Urothelium cell line (cell line): ENCODE data around the gene SYCN.
"Not testable (repeated sequence)": the region's sequence is repeated elsewhere in the genome, so short reads cannot be mapped to it uniquely, and the experiment has no call there.

ENCODE experiments used
- DNase-seq: peaks from one replicate; pipeline ENCODE4 v3.0.0; 2011; ENCODE audit warnings: low spot score, mixed read lengths
- FAIRE-seq: peaks from 2 replicates; lab custom pipeline; 2011; peaks lifted over from hg19 to GRCh38; lab: Jason Lieb, UNC

The SYCN gene, protein sequence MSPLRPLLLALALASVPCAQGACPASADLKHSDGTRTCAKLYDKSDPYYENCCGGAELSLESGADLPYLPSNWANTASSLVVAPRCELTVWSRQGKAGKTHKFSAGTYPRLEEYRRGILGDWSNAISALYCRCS

DNA sequence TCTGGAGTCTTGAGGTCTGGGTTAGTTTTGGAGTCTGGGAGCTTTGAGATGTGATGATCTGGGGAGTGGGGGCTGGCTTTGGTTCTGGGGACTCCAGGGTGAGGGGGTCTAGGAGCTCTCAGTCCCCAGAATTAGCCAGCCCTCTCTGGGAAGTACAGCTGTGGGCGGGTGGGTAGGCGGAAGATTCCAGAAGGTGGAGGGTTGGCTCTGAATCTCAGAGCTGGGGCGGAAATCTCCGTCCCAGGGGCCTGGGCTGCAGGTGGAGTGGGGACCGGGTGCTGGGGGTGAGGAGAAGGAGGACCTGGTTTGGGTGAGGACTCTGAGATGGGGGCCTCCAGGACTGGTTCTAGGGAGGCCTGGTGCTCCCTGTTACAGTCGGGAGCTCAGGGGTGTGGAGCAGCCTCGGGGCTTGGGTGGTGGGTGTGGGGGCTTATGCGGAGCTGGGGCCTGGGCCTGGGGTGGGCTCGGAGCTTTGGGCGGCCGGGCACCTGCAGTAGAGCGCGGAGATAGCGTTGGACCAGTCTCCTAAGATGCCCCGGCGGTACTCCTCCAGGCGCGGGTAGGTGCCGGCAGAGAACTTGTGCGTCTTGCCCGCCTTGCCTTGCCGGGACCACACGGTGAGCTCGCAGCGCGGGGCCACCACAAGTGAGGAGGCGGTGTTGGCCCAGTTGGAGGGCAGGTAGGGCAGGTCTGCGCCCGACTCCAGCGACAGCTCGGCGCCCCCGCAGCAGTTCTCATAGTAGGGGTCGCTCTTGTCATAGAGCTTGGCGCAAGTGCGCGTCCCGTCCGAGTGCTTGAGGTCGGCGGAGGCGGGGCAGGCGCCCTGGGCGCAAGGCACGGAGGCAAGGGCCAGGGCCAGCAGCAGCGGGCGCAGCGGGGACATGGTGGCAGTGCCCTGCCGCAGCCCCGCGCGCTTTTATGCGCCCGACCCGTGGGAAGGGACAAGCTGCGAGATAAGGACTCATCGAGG lies at the start of gene SYCN:
TSS of gene SYCN (minus strand) at position 892 of the 970 bp plus-strand sequence. CDS start at position 883, 9 bp downstream.
- DNase-seq (no peak), FAIRE-seq (no peak)

DNA sequence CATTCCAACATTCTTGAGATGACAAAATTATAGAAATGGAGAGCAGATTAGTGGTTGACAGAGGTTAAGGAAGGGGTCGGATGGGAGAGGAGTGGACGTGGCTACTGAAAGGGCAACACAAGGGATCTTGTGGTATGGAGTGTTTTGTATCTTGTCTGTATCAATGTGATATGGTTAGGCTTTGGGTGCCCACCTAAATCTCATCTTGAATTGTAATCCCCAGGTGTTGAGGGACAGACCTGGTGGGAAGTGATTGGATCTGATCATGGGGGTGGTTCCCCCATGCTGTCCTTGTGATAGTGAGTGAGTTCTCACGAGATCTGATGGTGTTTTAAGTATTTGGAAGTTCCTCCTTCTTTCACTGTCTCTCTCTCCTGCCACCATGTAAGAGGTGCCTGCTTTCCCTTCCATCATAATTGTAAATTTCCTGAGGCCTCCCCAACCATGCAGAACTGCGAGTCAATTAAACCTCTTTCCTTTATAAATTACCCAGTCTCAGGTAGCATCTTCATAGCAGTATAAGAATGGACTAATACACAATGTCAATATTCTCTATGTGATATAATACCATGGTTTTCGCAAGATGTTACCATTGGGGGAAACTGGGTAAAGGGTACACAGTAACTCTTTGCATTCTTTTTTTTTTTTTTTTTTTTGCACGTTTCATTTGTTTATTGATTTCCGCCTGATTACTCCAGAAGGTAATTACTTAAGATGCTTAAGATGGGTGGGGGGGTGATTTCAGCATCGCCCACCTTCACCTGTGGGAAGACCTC lies 49.5 kb upstream of the SYCN start:
- DNase-seq (no peak), FAIRE-seq (no peak)

DNA sequence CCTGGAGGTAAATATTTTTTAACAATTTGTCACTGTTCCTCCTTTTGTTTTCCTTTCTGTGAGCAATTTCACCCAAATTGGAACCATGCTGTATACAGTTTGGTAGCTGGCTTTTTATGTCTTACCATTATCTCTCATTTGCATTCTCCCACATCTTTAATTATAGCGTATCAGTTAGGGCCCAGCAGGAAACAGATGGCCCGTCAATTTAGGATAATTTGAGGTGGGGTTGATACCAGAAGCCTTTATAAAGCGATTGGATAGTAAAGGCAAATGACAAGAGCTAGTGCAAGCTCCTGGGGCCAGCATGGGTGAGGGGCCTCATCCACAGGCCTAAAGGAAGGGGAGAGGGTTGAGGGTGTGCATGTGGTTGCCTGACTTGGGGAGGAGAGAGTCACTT lies 48.4 kb upstream of the SYCN start:
- DNase-seq: no peak
- no peak for FAIRE-seq

DNA sequence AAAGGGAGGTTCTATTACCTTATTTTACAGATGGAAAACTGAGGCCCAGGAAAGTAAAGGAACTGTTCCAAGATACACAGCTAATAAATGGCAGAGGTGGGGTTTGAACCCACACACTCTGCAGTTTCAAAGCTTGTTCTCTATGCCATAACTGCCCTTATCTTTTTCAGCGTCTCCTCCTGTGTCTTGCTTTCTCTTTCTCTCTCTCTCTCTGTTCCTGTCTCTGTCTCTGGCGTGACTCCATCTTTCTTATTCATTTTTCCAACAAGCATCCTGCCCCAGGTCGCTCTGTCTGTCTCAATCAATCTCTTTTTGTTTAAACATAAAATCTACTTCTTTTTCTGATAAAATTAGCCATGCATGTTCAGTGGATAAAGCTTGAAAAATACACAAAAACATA lies 47.8 kb upstream of the SYCN start:
- DNase-seq: no peak
- FAIRE-seq: no peak

DNA sequence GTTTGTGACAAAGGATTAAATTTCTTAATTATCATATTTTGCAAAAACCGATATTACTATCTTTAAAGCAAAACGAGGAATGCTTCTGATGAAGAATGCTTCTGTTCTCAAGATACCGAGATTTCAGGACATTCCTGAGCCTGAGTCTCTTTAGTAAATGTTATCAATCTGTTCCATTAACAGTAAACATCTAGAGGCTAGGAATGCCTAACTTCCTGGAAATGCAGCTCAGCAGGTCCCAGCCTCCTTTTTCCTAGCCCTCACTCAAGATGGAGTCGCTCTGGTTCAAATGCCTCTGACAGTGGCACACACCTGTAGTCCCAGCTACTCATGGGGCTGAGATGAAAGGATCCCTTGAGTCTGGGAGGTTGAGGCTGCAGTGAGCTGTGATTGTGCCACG lies 47.0 kb upstream of the SYCN start:
- DNase-seq (no peak), FAIRE-seq (no peak)

DNA sequence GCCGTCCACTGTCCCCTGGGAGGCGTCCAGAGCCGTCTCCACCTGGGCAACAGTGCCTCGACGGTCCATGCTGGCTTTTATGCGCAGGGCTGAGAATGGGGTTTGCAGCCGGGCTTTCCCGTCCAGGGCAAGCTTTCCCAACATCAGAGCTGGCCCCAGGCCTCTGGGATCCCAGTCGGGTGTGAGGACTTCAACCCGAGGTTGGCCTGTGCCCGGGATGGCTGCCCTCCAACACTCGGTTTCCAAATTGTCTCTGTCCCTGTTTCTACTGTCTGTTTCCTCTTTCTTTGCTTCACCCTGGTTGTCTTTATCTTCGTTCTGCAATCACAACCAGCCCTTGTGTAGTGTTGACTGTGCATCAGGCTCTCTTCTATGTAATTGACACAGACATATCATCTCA lies 44.7 kb upstream of the SYCN start, which contains the start of gene IFNL4:
TSS of gene IFNL4 (minus strand) at position 51 of the 400 bp plus-strand sequence.
- DNase-seq (no peak), FAIRE-seq (no peak)

DNA sequence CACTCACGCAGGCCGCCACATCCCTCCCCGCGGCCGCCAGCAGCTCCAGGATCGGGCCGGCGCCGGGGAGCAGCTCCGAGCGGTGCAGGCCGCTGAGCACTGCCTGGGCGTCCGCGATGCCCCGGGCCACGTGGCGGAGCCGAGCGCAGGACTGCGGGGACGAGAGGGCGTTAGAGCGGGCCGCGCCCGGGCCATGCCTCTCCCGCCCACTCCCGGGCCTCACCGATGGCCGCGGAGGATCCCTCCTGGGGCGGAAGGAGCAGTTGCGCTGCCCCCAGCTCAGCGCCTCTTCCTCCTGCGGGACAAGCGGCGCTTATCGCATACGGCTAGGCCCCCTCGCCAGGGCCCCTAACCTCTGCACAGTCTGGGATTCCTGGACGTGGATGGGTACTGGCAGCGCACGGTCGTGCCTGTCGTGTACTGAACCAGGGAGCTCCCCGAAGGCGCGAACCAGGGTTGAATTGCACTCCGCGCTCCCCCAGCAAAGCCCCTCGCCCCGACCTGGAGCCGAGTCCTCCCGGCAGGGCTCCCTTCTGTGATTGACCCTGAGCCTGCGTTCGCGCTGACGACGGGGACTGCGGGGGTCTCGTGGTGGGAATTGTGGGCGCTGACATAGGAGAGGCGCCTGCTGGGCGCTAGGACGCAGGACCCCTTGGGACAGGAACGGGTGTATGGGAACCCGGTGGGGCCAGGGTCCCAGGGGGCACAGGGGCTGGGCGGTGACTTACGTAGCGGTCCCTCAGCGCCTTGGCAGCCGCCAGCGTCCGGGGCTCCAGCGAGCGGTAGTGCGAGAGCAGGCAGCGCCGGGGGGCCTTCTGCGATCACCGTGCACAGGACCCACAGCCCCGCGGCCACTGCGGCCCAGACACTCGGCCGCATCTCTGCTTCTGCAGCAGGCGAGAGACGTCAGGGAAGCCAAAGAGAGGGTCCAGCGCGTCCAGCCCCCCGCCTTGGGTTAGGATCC lies 43.9 kb upstream of the SYCN start:
- no peak for DNase-seq
- FAIRE-seq: no peak

DNA sequence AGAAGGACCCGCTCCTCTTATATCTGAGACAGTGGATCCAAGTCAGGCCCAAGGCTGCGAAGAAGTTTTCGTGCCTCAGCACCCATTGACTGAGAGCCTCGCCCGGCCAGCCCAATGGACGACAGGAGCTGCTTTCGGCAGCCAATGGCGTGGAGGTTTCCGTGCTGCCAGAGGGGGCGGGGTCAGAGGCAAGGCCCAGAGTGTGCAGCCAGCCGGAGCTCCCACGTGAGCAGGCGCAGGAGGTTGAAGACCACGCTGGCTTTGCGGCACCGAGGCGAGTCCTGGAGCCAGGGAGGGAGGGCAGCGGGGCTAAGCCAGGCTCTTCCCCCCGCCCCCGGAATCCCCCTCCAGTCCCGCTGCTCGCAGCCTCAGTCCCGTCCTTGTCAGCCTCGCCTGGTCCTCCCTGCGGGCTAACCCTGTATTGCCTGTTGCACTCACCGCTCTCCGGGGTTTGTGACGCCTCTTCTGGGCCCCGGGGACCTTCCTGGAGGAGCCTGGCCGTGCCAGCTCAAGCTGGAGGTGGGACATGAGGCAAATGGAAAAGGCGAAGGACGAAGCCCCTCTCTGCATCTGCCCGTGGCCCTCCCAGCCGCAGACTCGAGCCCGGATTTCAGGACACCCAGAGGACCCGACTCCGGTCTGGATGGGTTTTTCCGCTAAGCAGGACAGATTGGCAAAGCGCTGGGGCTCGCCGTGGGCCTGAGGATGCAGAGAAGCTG lies 43.0 kb upstream of the SYCN start:
- no peak for DNase-seq
- no peak for FAIRE-seq

DNA sequence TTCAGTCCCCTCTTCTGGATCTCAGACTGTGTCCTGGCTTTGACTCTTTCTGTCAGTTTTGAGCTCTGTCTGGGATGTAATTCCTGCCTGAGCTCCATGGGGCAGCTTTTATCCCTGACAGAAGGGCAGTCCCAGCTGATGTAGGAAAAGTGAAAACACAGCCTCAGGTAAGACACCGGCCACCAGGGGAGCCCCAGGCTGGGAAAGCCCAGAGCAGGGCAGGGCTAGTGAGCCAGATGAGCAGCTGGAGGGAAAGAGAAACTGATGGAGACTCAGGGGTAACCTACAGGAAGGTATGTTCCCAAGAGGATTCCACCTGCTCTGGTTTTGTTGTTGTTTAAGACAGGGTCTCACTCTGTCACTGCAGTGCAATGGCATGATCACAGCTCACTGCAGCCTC lies 41.1 kb upstream of the SYCN start:
- not testable (repeated sequence) for DNase-seq
- FAIRE-seq: peak; percentile 56

DNA sequence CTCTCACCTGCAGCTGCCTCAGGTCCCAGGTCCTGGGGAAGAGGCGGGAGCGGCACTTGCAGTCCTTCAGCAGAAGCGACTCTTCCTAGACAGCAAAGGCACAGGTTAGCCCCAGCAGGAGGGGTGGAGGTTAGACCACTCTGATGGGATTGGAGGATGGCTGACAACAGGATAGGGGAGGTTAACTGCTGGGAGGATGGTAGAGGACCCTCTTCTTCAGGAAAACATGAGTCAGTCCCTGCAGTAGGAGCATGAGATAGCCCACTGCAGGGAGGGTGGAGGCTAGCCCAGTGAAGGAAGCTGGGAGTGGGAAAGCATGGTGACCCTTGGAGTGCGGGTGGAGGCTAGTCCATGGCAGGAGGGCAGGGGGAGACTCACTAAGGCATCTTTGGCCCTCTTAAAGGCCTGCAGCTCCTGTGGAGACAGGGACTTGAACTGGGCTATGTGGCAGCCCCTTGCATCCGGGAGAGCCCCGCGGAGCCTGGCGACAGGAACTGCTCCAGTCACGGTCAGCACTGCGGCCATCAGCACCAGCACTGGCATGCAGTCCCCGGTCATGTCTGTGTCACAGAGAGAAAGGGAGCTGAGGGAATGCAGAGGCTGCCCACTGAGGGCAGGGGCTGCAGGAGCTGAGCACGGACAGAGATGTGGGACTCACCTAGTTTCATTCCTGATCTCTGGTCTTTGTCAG lies 40.5 kb upstream of the SYCN start, which contains the start of gene IFNL3:
TSS of gene IFNL3 (minus strand) at position 597 of the 691 bp plus-strand sequence. CDS start at position 558, 39 bp downstream.
- peak; percentile 90 for FAIRE-seq
- not testable (repeated sequence) for DNase-seq

DNA sequence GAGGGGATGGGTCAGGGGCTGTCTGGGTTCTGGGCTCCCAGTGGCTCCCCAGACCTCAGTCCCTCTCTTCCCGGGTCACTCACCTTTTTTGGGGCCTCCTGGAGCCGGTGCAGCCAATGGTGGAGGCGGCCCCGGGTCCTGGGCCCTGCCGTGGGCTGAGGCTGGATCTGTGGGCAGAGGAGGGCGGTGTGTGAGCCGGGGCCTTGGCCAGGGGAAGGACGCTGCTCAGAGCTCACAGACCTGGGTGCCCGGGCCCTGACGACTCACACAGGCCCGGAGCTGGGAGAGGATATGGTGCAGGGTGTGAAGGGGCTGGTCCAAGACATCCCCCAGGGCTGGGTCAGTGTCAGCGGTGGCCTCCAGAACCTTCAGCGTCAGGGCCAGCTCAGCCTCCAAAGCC lies 39.7 kb upstream of the SYCN start:
- DNase-seq, FAIRE-seq: not testable (repeated sequence)

DNA sequence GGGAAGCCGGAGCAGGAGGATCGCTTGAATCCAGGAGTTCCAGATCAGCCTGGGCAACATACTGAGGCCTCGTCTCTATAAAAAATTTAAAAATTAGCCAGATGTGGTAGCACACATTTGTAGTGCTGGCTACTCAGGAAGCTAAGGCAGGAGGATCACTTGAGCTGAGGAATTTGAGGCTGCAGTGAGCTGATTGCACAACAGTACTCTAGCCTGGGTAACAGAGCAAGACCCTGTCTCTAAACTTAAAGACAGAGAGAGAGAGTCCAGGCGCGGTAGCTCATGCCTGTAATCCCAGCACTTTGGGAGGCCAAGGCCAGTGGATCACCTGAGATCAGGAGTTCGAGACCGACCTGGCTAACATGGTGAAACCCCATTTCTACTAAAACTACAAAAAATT lies 36.4 kb upstream of the SYCN start:
- DNase-seq (no peak), FAIRE-seq (no peak)

DNA sequence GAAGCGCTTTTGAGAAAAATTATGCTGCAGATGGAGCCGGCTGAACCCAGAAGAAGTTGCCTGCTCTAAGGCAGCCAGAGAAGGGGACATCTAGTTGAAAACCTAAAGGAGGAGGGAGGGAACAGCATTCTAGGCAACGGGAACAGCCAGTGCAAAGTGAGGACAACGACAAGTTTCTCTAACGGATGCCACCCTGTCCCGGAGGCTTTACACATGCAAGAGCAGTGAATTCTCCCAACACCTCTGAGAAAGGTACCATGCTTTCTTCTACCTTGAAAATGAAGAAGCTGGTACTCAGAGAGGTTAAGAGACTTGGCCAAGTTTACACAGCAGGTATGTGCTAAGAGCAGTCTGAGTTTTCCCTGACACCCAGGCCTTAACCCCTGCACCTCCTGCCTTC lies 34.9 kb upstream of the SYCN start:
- DNase-seq: no peak
- FAIRE-seq: no peak

DNA sequence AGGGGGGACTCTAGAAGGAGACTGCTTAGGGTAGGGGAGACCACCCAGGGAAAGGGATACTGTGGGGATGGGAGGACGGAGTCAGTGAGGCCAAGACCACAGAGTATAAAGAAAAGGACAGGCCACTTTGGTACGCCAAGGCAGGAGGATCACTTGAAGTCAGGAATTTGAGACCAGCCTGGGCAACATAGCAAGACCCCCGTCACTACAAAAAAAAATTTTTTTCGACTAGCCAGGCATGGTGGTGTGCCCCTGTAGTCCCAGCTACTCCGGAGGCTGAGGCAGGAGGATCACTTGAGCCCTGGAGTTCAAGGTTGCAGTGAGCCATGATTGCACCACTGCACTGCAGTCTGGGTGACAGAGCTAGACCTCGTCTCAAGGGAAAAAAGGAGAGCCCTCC lies 34.1 kb upstream of the SYCN start:
- FAIRE-seq: no peak
- no peak for DNase-seq

DNA sequence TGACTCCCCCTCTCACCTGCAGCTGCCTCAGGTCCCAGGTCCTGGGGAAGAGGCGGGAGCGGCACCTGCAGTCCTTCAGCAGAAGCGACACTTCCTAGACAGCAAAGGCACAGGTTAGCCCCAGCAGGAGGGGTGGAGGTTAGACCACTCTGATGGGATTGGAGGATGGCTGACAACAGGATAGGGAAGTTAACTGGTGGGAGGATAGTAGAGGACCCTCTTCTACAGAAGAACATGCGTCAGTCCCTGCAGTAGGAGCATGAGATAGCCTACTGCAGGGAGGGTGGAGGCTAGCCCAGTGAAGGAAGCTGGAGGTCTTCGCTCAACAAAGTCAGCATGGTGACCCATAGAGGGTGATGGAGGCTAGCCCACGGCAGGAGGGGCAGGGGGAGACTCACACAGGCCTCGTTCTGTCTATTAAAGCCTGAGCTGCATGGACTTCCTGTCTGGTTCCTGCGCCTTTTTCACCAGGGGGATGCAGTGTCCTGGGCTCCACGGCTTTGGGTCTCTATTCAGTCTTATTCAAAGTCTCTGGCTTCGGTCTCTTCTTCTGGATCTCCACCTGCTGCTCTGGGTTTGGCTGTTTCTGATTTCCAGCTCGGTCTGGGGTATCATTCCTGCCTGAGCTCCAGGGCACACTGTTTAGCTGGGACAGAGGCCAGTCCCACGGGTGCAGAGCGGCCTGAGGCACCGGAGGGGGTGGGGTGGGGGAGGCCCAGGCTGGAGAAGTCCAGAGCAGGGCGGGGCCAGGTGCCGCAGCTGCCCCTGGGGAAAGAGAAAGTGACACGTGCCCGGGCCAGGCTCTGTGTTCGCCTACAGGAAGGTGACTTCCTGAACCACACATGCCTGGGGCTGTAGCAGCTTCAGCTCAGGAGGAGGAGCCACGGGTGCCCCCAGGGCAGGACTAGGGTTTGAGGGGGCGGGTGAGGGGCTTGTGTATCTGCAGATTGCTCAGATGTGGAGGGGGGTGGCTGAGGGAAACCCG lies 33.4 kb upstream of the SYCN start:
- FAIRE-seq (no peak), DNase-seq (peak; percentile 66)

DNA sequence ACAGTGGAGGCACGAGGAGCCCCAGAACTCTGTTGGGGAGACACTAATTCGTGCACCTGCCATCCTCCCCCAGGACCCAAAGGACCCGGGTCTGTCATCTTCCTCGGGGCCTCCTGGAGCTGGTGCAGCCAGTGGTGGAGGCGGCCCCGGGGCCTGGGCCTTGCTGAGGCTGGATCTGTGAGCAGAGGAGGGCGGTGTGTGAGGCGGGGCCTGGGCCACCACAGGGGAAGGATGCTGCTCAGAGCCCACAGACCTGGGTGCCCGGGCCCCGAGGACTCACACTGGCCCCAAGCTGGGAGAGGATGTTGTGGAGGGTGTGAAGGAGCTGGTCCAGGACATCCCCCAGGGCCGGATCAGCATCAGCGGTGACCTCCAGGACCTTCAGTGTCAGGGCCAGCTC lies 32.5 kb upstream of the SYCN start:
- DNase-seq (no peak), FAIRE-seq (no peak)

DNA sequence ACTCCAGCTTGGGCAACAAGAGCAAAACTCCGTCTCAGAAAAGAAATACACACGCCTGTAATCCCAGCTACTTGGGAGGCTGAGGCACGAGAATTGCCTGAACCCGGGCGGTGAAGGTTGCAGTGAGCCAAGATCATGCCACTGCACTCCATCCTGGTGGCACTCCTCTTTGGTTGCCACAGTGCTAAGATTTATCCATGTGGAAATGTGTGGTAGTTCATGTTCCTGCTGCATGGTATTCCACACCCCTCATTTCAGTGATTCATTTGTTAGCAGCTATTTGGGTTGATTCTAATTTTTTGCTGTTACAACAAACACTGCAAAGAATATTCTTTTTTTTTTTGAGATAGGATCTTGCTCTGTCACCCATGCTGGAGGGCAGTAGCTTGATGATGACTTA lies 28.6 kb upstream of the SYCN start:
- no peak for DNase-seq
- no peak for FAIRE-seq
